Uterus (tissue), 2 donors: ENCODE data around the gene SLC39A13.

Experiments
- POLR2A ChIP-seq, 2 donors: fragments of 450-650 bp; IDR thresholded peaks; one replicate each; pipeline ENCODE4 v1.6.1; 2016; ENCODE audit warnings: antibody characterized with exemption in 2 of 2, mild to moderate bottlenecking in 1 of 2, moderate library complexity in 1 of 2
- TF ChIP-seq, protein P1 (sequence below), 4 experiments: fragments of 200-600 bp in 2 of 4; fragments of 450-650 bp in 2 of 4; sonication (generic) in 2 of 4; IDR thresholded peaks; one replicate each; pipeline ENCODE4 v1.5.1; 2016 to 2019; ENCODE audit warnings: antibody characterized with exemption in 4 of 4, mild to moderate bottlenecking in 2 of 4, moderate library complexity in 1 of 4

DNA sequence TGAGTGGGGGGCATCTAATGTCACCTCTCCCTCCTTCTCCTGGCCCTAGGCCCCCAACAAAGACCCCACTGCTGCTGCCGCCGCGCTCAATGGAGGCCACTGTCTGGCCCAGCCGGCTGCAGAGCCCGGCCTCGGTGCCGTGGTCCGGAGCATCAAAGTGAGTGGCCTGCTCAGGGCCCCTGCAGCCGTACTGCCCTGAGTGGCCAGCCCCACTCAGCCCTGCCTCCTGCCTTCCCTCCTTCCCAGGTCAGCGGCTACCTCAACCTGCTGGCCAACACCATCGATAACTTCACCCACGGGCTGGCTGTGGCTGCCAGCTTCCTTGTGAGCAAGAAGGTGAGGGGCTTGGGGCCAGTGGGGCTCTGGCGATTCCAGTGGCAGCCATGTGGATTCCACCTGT, 5.0 kb downstream of the SLC39A13 start:
- TF ChIP-seq, protein P1, sequence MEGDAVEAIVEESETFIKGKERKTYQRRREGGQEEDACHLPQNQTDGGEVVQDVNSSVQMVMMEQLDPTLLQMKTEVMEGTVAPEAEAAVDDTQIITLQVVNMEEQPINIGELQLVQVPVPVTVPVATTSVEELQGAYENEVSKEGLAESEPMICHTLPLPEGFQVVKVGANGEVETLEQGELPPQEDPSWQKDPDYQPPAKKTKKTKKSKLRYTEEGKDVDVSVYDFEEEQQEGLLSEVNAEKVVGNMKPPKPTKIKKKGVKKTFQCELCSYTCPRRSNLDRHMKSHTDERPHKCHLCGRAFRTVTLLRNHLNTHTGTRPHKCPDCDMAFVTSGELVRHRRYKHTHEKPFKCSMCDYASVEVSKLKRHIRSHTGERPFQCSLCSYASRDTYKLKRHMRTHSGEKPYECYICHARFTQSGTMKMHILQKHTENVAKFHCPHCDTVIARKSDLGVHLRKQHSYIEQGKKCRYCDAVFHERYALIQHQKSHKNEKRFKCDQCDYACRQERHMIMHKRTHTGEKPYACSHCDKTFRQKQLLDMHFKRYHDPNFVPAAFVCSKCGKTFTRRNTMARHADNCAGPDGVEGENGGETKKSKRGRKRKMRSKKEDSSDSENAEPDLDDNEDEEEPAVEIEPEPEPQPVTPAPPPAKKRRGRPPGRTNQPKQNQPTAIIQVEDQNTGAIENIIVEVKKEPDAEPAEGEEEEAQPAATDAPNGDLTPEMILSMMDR (IDR thresholded peaks at IDR 0.05) = no peak
- TF ChIP-seq POLR2A (IDR thresholded peaks at IDR 0.05) = no peak
